ENCODE results near the gene PPP2R1A.
"Not testable (repeated sequence)": the region's sequence is repeated elsewhere in the genome, so short reads cannot be mapped to it uniquely, and the experiment has no call there.

Gene PPP2R1A

DNA sequence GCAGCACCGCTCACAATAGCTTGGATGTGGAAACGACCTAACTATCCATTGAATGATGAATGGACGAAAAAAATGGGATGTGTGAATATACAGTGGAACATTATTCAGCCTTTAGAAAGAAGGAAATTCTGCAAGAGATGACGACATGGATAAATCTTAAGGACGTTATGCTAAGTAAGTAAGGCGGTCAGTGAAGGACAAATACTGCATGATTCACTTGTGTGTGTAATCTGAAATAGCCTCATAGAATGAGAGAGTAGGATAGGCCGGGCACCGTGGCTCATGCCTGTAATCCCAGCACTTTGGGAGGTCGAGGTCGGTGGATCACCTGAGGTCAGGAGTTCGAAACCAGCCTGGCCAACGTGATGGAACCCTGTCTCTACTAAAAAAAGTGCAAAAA lies 54.2 kb downstream of the PPP2R1A start:
- DNase-seq (ENCODE audit: low read depth), result no peak

DNA sequence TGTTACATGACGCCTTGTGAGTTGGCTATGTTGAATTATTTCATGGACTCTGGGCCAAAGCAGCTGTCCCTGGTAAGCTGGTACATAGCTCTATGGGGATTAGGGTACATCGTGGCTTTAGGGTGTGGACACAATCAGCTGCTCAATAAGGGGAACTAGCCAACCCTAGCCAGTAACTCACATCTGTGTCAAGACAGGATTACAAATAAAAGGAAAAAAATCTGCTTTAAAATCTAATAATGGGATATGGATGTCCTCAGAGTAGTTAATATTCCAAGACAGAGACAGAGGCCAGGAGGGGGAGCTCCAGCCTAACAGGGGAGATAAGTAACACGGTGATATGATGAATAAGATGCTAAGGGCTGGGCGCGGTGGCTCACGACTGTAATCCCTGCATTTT lies 58.4 kb downstream of the PPP2R1A start:
- peak; percentile 17 for DNase-seq (ENCODE audit: low read depth)

DNA sequence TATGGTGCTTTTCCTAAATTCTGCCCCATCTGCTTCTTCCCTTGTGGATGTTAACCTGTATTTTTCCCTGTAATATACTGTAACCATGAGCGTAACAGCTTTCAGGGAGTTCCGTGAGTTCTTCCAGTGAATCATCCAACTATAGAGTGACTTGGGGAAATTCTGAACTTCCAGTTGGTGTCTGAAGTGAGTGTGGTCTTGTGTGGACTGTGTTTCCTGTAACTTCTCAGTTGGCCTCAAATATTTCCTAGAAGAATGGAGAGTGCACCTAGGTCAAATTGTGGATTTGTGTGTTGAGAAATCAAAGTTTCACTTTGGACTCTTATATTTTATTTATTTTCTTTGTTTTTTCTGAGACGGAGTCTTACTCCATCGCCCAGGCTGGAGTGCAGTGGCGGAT lies 68.6 kb downstream of the PPP2R1A start:
- DNase-seq (ENCODE audit: low read depth), result no peak

DNA sequence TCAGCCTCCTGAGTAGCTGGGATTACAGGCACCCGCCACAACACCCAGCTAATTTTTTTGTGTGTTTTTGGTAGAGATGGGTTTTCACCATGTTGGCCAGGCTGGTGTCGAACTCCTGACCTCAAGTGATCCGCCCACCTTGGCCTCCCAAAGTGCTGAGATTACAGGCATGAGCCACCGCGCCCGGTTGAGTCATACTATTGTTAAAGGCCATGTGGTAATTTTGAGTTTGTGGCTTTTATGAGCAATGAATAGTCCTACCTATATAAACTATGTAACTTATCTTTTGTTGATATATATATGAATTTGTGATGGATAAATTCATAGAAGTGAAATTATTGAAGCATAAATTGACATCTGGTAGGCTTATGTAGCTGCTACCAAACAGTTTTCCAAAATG lies 75.7 kb downstream of the PPP2R1A start:
- not testable (repeated sequence) for DNase-seq (ENCODE audit: low read depth)

DNA sequence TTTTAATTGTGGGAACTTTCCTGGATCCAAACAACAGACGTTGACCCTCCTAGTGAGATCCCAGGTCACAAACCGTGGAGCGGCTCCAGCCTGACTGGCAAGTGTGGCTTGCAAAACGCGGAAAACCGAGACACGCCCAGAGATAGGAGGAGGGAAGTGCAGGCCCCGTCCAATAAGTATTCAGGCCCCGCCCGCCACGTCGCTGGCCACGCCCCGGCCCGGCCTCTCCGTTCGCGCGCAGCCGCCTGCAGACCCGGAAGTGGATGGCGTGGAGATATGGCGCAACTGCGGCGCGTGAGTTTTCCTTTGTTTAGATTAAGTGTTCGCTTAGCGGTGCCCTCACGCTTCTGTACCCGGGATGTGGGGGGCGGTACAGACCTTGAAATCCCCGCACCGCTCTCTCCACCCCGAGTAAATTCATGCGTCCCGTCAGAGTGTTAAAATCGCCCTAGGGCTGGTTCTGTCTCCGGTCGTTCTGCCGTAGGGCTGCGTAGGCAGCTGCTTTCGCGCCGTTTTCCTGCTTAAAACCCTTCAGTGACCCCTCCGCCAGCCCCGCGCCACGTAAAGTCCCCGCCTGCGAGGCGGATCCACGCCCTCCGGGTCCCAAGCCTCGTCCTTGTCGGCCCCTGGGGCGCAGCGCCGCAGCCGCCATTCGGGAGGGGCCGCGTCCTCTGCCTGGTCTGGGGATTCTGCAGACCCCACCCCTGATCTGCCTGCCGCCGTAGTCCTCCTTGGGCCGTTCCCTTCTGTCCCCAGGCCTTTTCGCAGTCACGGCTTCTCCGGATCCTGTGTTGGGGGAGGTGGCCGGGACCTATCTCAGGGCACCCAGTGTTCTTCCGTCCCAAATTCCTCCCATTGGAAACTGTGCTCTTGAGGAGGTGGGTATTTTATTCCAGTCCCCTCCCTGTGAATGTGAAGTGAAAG lies 79.7 kb downstream of the PPP2R1A start, which contains the start of gene ZNF766:
TSS of gene ZNF766 (plus strand) at position 250 of the 924 bp plus-strand sequence. CDS start at position 277, 27 bp downstream.
- peak; percentile 84 for DNase-seq (ENCODE audit: low read depth)

DNA sequence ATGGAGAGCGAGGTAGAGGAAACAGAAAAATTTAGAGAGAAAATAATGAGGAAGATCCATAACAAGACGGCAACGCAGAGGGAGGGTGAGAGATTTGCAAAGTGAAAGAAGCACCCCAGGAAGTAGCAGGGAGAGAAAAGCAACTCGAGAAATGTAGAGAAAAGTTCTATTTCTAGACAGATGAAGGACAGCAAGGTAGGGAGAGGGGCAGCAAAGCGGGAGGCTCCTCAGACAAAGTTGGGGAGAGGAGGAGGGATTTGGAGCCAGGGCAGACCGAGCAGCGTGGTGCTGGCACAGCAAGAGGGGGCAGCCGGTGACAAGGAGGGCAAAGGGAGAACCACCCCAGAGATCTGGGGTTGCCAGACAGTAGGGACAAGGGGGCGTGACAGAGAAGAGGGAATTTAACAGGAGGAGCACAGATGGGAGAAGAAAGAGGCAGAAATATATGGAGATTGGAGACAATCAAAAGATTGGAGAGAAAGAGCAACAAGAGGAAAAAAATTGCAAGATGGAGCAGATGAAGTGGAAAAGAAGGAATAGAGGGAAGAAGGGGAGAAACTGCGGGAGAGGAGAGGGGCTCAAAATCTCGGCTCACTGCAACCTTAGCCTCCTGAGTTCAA lies 80.5 kb downstream of the PPP2R1A start:
- no peak for DNase-seq (ENCODE audit: low read depth)

DNA sequence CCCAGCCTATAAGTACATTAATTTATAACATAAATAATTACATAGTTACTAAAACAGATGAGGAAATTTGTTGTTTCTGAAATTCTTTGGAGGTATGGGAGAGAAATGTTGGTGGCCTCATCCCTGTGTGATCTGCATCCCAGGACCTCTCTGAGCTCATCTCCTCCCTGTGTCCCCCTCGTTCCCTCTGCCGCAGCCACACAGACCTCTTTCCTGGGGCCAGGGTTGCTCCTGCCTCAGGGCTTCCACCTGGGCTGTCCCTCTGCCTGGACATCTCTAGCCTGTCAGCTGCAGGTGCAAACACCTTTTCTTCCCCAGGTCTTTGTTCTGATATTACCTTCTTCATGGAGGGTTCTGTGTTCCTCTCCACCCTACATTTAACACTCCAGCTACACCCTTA lies 83.4 kb downstream of the PPP2R1A start:
- no peak for DNase-seq (ENCODE audit: low read depth)

DNA sequence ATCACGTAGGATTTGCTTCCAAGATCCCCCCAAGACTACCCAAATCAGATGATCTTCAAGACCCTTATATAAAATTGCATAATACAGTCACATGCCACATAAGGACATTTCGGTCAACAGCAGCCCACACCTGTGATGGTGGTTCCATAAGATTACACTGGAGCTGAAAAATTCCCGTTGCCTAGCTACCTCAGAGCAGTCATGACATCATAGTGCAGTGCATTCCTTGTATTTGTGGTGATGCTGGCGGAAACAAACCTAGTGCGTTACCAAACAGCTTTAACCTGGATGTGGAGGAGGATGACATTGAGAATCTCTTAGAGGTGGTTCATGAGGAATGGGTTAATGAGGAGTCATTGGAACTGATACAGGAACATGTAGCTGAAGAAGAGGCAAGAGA lies 84.3 kb downstream of the PPP2R1A start:
- no peak for DNase-seq (ENCODE audit: low read depth)

DNA sequence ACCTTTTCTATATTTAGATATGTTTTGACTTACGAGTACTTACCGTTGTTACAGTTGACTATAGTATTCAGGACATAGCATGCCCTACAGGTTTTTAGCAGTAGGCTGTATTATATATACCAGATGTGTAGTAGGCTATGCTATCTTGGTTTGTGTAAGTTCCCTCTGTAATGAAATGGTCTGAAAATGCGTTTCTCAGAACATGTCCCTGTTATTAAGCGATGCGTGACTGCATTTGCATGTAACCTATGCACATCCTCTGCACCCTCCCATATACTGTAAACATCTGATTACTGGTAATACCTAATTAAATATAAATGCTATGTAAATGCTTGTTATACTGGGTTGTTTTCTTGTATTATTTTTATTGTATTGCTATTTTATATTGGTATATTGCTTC lies 86.1 kb downstream of the PPP2R1A start:
- DNase-seq (ENCODE audit: low read depth), result no peak

DNA sequence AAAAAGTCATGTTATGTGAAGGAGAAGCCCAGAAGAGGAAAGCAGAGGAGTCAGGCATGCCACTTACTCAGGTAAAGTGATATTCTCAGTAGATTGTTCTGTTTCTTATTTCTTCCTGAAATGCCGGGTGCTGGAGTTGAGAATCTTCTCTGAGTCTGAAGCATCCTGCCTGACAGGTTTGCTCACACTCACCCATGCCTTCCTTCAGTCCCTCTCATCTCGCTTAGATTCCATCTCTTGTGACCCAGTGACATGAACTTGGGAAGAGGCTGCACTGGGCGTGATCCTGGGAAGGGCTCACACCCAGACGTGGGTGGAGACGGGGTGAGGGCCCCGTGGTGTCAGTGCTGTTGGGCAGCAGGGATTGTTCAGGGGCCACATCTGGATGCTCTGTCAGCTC lies 87.6 kb downstream of the PPP2R1A start:
- DNase-seq (ENCODE audit: low read depth), result no peak
